HG02588 (cell line): ENCODE results near the gene MOCS1.

Source experiments
- ATAC-seq: cut with Tn5 transposase; IDR thresholded peaks from one replicate; pipeline ENCODE4 v1.9.1; 2021; ENCODE audit warnings: mild to moderate bottlenecking, moderate library complexity; ENCODE audit not compliant: unreplicated experiment

The MOCS1 gene

GRCh38 chr6:39905640-39905975 lies 28.7 kb downstream of the MOCS1 start:
- no peak for ATAC-seq

DNA sequence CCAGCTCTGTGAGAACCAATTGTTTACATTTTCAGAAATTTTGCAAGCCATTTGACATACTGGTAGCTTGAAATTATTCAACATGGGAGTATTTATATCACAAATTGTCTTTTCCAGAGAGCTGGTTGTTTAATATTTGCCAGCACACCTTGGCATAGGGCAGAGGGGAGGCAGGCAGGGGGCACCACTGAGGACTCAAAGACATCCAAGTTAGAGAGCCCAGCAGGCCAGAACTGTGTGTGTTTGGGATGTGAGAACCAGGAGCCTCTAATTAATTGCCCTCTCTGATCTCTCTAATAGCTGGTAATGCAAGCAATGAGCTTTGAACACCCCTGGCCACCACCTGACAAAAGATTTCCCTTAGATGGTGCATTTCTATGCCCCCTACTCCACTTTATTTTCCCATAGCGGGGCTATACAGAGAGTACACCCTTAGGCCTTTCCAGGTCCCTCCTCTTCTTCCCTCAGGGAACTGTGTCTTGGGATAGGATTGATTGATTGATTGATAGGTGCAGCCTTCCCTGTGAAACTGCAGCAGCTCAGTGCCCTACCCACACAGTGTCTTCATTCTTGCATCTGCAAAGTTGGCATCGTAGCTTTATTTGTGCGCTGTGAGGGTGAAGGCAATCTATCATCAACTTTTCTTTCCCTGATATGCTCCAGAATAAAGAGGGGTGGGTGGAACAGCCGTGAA lies 29.2 kb downstream of the MOCS1 start:
- ATAC-seq, result no peak

- ATAC-seq, result no peak
Observed at GRCh38 chr6:39903656-39904055, 30.6 kb downstream of the MOCS1 start.

DNA sequence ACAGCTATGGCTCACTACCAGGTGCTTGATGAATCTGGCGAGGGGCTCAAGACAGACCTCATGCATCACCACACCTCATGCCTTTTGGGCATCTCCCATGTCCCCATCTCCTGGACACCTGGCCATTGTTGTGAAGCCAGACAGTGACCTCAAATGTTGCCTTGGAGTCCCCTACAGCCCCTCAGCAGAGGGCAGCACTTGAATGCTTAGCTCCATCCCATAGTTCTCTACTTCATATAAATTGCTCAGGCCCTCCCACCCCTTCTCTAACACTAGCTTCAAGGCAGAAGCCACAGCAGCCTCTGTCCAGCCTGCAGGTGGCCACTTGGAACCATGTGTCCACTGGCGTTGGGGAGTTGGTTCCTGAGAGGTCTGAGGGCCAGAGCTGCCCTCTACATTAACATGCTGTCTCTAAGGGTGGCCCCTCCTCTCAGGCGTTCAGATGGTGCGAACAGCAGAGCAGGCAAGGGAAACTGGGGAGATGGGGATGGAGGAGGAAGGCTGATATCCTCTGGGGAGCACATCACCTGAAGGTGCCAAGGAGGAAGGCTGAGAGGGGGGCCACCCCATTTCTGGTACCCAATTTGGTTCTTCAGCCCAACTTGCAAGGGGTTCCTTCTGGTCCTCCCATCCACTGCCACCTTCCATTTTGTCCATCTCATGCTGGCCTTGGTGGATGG lies 31.3 kb downstream of the MOCS1 start:
- no peak for ATAC-seq

DNA sequence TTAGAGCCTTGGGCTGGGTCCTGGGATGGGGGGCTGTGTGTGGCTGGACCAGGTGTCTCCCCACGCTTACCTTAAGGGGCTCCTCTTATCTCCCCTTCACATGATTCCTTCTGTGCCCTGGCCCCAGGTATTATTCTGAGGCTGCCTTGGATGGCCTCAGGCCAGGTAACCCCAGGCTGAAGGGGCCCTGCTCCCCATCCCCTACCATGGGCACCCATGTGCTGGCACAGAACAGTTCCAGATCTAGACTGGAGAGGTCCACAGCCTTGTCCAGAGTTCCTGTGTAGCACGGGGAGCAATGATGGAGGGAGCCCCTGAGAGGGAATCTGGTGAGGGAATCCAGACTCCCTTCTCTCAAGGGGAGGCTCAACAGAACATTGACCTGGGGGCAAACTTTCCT lies 32.1 kb downstream of the MOCS1 start:
- no peak for ATAC-seq

DNA sequence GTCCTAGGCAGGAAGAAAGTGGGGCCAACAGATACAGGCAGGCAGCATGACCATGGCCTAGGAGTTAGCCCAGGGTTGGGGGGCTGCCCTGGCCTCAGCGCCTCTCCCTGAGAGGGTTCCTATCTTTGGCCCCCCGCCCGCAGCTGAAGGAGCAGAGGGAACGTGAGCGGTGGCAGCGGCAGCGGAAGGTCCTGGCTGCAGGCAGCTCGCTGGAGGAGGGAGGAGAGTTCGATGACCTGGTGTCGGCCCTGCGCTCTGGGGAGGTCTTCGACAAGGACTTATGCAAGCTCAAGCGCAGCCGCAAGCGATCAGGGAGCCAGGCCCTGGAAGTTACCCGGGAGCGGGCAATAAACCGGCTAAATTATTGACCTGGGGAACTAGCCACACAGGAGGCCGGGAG lies 32.6 kb downstream of the MOCS1 start:
- no peak for ATAC-seq

DNA sequence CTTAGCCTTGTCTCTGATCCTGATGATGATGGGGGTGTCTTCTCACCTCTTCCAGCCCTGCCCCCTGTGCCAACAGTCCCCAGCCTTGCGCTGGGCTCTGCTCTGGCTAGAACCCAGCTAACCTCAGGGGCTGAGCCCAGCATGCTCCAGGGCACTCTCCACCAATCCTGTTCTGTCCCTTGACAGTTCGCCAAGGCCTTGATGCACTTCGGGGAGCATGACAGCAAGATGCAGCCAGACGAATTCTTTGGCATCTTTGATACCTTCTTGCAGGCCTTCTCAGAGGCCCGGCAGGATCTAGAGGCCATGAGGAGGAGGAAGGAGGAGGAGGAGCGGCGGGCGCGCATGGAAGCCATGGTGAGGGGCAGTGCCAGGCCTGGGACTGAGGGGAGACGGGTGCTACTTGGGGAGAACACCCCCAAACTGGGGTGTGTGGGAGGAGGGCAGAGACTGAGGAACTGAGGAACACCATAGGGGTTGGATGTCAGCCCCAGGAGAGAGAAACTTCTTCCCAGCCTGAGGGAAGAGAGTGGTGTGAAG lies 33.1 kb downstream of the MOCS1 start:
- ATAC-seq, result no peak

DNA sequence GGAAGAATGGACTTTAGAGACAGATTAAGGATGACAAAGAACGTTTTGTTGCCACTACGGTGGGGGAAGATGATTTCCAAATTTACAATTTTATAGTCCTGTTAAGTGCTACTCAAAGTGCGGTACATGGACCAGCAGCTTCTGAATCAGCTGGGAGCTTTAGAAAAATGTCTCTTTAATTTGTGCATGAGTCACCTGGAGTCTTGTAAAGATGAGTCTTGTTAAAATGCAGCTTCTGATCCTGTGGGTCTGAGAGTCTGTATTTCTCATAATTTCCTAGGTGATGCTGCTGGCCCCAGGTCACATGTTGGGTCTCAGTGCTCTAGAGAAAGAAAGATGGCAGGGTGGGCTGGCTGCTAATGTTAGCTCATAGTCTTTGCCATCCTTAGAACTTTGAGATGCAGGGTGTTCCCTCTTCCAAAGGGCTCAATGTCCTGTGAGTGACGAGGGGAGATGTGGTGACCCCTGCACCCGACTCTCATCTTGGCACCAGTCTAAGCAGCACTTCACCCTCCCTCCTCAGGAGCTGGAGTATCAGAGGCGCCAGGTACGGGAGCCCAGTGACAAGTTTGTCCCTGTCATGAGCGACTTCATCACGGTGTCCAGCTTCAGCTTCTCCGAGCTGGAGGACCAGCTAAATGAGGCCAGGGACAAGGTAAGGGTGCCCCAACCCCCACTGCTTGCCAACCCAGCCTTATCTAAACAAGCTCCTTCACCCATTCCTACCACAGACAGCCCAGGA lies 34.5 kb downstream of the MOCS1 start:
- ATAC-seq, result no peak

GRCh38 chr6:39898625-39899024 lies 35.6 kb downstream of the MOCS1 start:
- ATAC-seq, result no peak

DNA sequence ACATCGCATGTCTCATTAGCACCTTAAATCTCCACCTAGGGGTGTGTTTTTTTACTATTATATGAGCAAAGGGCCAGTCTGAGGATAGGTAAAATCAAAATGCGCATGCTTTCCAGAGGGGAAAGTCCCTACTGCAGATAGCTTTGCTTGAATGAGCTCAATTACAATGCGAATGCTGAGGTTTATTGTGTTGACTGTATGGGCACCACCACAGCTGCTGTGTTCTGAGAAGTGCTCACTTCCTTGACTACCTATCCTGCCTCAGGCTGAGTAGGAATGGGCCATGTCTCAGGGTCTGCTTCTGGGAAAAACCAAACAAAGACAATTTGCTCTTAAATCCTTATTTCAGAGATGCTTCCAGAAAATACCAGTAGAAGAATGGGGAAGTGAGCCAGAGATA lies 36.6 kb downstream of the MOCS1 start:
- no peak for ATAC-seq

DNA sequence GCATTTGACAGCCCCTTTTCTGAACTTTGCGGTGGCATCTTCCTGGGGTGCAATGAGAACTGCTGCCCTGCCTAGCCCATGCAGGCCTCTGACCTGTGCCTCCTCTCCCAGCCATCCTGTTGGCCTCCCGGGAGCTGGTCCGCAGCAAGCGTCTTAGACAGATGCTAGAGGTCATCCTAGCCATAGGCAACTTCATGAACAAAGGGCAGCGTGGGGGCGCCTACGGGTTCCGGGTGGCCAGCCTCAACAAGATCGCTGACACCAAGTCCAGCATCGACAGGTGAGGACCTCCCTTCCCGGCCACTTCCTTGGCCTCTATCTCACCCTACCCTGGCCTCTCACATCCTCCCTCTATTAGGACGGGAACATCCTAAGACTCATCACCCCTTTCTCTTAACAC lies 37.6 kb downstream of the MOCS1 start:
- no peak for ATAC-seq

GRCh38 chr6:39893286-39893685 lies 41.0 kb downstream of the MOCS1 start:
- no peak for ATAC-seq

DNA sequence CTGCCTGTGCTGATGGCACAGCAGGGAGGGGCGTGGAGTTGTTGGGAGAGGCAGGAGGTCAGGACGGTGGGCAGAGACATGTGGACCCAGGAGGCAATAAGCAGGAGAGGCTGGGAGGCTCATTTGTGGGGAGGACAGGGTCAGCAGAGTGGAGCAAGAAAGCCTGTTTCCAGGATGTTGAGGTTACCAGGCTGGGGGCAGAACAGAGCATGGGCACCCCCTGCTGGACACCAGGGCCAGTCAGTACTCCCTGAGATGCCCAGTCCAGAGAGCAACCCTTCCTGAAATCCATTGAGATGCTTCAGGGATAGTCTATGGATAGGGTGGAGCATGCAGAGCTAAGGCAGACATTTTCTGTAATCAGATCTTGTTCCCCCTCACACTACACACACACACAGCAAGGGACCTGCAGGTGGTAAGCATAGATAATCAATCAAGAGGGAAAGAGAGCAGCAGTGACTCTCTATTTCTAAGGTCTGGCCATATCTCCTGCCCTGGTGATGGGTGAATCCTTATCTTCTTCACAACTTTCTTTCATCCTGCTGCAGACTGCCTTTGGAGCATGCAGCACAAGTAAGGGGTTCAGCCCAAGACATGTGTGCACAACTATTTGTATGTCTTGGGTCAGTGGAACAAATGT lies 41.7 kb downstream of the MOCS1 start:
- no peak for ATAC-seq

DNA sequence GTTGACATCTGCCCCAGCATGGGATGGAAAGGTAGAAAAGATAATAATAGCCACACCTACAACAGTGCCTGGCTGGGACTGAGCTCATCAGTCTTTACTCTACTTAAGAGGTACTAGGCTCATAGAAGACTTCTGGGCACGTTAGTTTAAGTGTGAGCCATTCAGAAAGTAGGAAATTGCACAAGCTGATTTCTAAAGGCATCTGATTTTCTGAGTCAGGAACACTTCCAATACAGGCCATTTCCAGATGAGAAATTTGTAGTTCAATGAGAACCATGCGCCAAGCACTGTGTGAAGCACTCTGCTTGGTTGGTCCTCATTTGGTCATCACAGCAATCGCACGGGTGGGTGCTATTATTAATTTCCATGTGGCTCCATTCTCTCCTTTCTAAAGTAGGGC lies 42.3 kb downstream of the MOCS1 start:
- no peak for ATAC-seq

- no peak for ATAC-seq
Observed at GRCh38 chr6:39891353-39891752, 42.9 kb downstream of the MOCS1 start.

- no peak for ATAC-seq
Observed at GRCh38 chr6:39889229-39889628, 45.0 kb downstream of the MOCS1 start.

- no peak for ATAC-seq
Observed at GRCh38 chr6:39887692-39888450, 46.4 kb downstream of the MOCS1 start.

- no peak for ATAC-seq
Observed at GRCh38 chr6:39886871-39887270, 47.4 kb downstream of the MOCS1 start.

DNA sequence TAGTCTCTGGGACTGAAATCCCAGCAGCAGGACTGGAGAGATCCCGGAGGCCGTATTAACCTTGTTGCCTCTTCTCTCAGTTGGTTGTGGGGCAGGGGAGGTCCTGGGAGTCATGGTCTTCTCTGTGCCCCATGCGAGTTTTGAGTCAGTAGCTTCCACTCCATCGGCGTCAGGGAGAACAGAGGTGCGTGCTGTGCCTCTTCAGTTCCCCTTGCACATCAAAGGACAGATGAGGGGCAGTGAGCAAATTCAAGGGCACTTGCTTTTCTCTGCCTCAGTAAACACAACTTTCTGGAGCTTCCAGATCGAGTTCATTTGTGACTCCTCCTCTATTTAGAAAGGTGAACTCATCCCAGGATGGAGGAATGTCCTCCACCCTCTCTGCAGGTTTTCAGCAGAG lies 48.6 kb downstream of the MOCS1 start:
- no peak for ATAC-seq

DNA sequence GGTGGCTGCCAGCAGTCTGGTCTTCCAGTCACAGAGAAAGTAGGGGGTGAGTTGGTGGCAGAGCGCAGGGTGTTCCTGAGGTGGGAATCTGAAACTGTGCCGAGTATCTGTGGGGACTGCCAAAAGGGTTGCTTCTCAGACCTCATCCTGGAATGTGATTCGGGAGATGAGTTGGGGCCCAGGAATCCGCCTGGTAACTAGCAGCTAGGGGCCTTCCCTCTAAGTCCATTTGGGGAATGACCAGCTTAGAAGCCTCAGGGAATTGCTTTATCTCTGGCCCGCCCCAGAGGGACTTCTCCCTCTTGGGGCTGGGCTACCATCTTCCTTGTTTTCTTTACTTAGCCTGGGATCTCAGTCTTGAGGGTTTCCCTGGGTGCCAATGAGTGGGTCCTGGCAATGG lies 49.6 kb downstream of the MOCS1 start:
- no peak for ATAC-seq

GRCh38 chr6:39882531-39882899 lies 51.7 kb downstream of the MOCS1 start:
- no peak for ATAC-seq
